Brain microvascular endothelial cell (primary cell): ENCODE measurements around the gene NCOA7.
A peak's percentile ranks its signal among the peaks of the same experiment; 100 is the strongest.
"Not testable (repeated sequence)": the region's sequence is repeated elsewhere in the genome, so short reads cannot be mapped to it uniquely, and the experiment has no call there.

Experiments
- DNase-seq: peaks from one replicate; pipeline ENCODE4 v3.0.0-alpha.2; 2020
- H3K27ac ChIP-seq: fragments of 250-450 bp; sonication (Bioruptor Pico); 2 replicates; pipeline ENCODE4 v1.5.1; 2020; ENCODE audit warnings: mild to moderate bottlenecking, moderate library complexity
- H3K27me3 ChIP-seq: fragments of 250-450 bp; sonication (Bioruptor Pico); replicated peaks from 2 replicates; pipeline ENCODE4 v1.5.1; 2020; ENCODE audit warnings: mild to moderate bottlenecking
- H3K36me3 ChIP-seq: fragments of 250-450 bp; sonication (Bioruptor Pico); replicated peaks from 2 replicates; pipeline ENCODE4 v1.5.1; 2020; ENCODE audit warnings: mild to moderate bottlenecking
- H3K4me3 ChIP-seq: 2 replicates; pipeline ENCODE4 v1.5.1; 2011; ENCODE audit warnings: low read depth, mild to moderate bottlenecking, control low read depth, low read length, moderate library complexity
- CTCF ChIP-seq: IDR thresholded peaks from 2 replicates; pipeline ENCODE4 v1.5.1; 2011; ENCODE audit warnings: low read depth, mild to moderate bottlenecking, moderate library complexity, low read length, control low read depth, inconsistent platforms; ENCODE audit errors: missing control alignments
- in situ Hi-C: cut with HindIII; loops from 2 replicates; pipeline ENCODE4 v1.10.0; 2017; ENCODE audit warnings: low sequenced_read_pairs, low pct_ligation_motif_present

NCOA7 gene

GRCh38 chr6:125804264-125804663 lies 13.5 kb downstream of the NCOA7 start:
- no peaks in the 10 kb centered on the region for H3K27me3 ChIP-seq
- no peak overlapping the region for H3K4me3 ChIP-seq
- TF ChIP-seq CTCF, result no peak
- no peak overlapping the region for H3K27ac ChIP-seq
- H3K36me3 ChIP-seq, result no peaks in the 10 kb centered on the region
- in situ Hi-C loops, result no loop called here
- no peak for DNase-seq

- in situ Hi-C loops, H3K27me3 ChIP-seq, H3K36me3 ChIP-seq, DNase-seq, H3K27ac ChIP-seq, H3K4me3 ChIP-seq: not testable (repeated sequence)
Observed at GRCh38 chr6:125804866-125805425, 14.2 kb downstream of the NCOA7 start.

GRCh38 chr6:125806813-125807212 lies 16.1 kb downstream of the NCOA7 start:
- H3K4me3 ChIP-seq, result no peak overlapping the region
- DNase-seq, result no peak
- no peaks in the 10 kb centered on the region for H3K36me3 ChIP-seq
- in situ Hi-C loops, result no loop called here
- H3K27ac ChIP-seq, result no peak overlapping the region
- H3K27me3 ChIP-seq, result no peaks in the 10 kb centered on the region
- no peak for TF ChIP-seq CTCF

- Histone ChIP-seq H3K27me3 (no peaks in the 10 kb centered on the region), H3K27ac (no peak overlapping the region), H3K36me3 (no peaks in the 10 kb centered on the region), H3K4me3 (no peak overlapping the region)
- DNase-seq, result no peak
- TF ChIP-seq CTCF, result no peak
- in situ Hi-C loops, result no loop called here
Observed at GRCh38 chr6:125807293-125807692, 16.5 kb downstream of the NCOA7 start.

- H3K36me3 ChIP-seq, result no peaks in the 10 kb centered on the region
- in situ Hi-C loops, result no loop called here
- DNase-seq, result peak; percentile 14
- no peak overlapping the region for H3K27ac ChIP-seq
- H3K27me3 ChIP-seq, result no peaks in the 10 kb centered on the region
- TF ChIP-seq CTCF, result no peak
- H3K4me3 ChIP-seq, result no peak overlapping the region
Observed at GRCh38 chr6:125808060-125808459, 17.3 kb downstream of the NCOA7 start.

GRCh38 chr6:125808591-125808990 lies 17.8 kb downstream of the NCOA7 start:
- Histone ChIP-seq H3K27me3 (no peaks in the 10 kb centered on the region), H3K36me3 (no peaks in the 10 kb centered on the region), H3K4me3 (no peak overlapping the region), H3K27ac (no peak overlapping the region)
- in situ Hi-C loops, result no loop called here
- TF ChIP-seq CTCF, result no peak
- no peak for DNase-seq
